Astrocyte (in vitro differentiated cells and primary cell): ENCODE measurements around the gene CADPS. TPM values are rescaled to one million over a fixed set of nuclear protein-coding genes. Genes with fewer than 3 reads are reported as not detected.

ENCODE experiments used
- DNase-seq: peaks from one replicate; pipeline ENCODE4 v3.0.0-alpha.2; 2010; ENCODE audit warnings: low read depth
- FAIRE-seq: peaks from 2 replicates; lab custom pipeline; 2011; peaks lifted over from hg19 to GRCh38; lab: Jason Lieb, UNC
- H2AFZ ChIP-seq: 2 replicates; pipeline ENCODE4 v1.6.0; 2012; ENCODE audit warnings: low read depth, low read length, inconsistent platforms
- H3K27ac ChIP-seq: 2 replicates; pipeline ENCODE4 v1.5.1; 2011; ENCODE audit warnings: low read depth, low read length, inconsistent platforms
- H3K27me3 ChIP-seq: 2 replicates; pipeline ENCODE4 v1.6.0; 2011; ENCODE audit warnings: low read length, inconsistent platforms; ENCODE audit not compliant: insufficient read depth
- H3K36me3 ChIP-seq: 2 replicates; pipeline ENCODE4 v1.5.1; 2011; ENCODE audit warnings: low read length, inconsistent platforms; ENCODE audit not compliant: insufficient read depth
- H3K4me1 ChIP-seq: 2 replicates; pipeline ENCODE4 v1.5.1; 2011; ENCODE audit warnings: low read length, inconsistent platforms; ENCODE audit not compliant: insufficient read depth
- H3K4me2 ChIP-seq: 2 replicates; pipeline ENCODE4 v1.6.0; 2012; ENCODE audit warnings: low read length, inconsistent platforms
- H3K4me3 ChIP-seq: 2 replicates; pipeline ENCODE4 v1.5.1; 2011; ENCODE audit warnings: low read depth, mild to moderate bottlenecking, low read length, inconsistent platforms; ENCODE audit not compliant: insufficient read depth
- H3K79me2 ChIP-seq: 2 replicates; pipeline ENCODE4 v1.6.0; 2012; ENCODE audit warnings: mild to moderate bottlenecking, low read length, inconsistent platforms; ENCODE audit not compliant: insufficient read depth
- H3K9ac ChIP-seq: 2 replicates; pipeline ENCODE4 v1.6.0; 2012; ENCODE audit warnings: mild to moderate bottlenecking, low read length, inconsistent platforms
- H3K9me3 ChIP-seq: 2 replicates; pipeline ENCODE4 v1.5.1; 2012; ENCODE audit warnings: low read depth, mild to moderate bottlenecking, low read length, inconsistent platforms; ENCODE audit not compliant: insufficient read depth
- H4K20me1 ChIP-seq: 2 replicates; pipeline ENCODE4 v1.6.0; 2012; ENCODE audit warnings: low read length, inconsistent platforms; ENCODE audit not compliant: insufficient read depth
- H3K27ac Mint-ChIP-seq: one replicate; pipeline ENCODE4 v1.8.0; 2021; ENCODE audit warnings: mild to moderate bottlenecking, mixed read lengths; ENCODE audit not compliant: unreplicated experiment
- H3K27me3 Mint-ChIP-seq: one replicate; pipeline ENCODE4 v1.8.0; 2021; ENCODE audit warnings: low read depth, mixed read lengths; ENCODE audit not compliant: unreplicated experiment
- H3K36me3 Mint-ChIP-seq: one replicate; pipeline ENCODE4 v1.8.0; 2021; ENCODE audit warnings: low read depth, mixed read lengths; ENCODE audit not compliant: unreplicated experiment
- H3K4me1 Mint-ChIP-seq: one replicate; pipeline ENCODE4 v1.8.0; 2021; ENCODE audit warnings: low read depth, mixed read lengths; ENCODE audit not compliant: unreplicated experiment
- H3K4me3 Mint-ChIP-seq: one replicate; pipeline ENCODE4 v1.8.0; 2021; ENCODE audit warnings: mild to moderate bottlenecking, moderate library complexity, mixed read lengths; ENCODE audit not compliant: unreplicated experiment
- H3K9me3 Mint-ChIP-seq: one replicate; pipeline ENCODE4 v1.8.0; 2021; ENCODE audit warnings: mild to moderate bottlenecking, mixed read lengths; ENCODE audit not compliant: unreplicated experiment
- EZH2 ChIP-seq: IDR thresholded peaks from 2 replicates; pipeline ENCODE4 v1.6.1; 2012; ENCODE audit warnings: mild to moderate bottlenecking, low read length, inconsistent platforms; ENCODE audit not compliant: insufficient read depth
- total RNA-seq: library from RNA; stranded (reverse); gene quantifications from 2 replicates; pipeline ENCODE4 v1.2.1, GENCODE V29; 2021
- TF ChIP-seq, protein P1 (sequence below): IDR thresholded peaks from 2 replicates; pipeline ENCODE4 v1.5.1; 2011; ENCODE audit warnings: low read depth, mild to moderate bottlenecking, inconsistent platforms, low read length, moderate library complexity; ENCODE audit not compliant: insufficient read depth

The CADPS gene
- total RNA-seq, 1 donor from 2014 or later = 5.4 TPM

DNA sequence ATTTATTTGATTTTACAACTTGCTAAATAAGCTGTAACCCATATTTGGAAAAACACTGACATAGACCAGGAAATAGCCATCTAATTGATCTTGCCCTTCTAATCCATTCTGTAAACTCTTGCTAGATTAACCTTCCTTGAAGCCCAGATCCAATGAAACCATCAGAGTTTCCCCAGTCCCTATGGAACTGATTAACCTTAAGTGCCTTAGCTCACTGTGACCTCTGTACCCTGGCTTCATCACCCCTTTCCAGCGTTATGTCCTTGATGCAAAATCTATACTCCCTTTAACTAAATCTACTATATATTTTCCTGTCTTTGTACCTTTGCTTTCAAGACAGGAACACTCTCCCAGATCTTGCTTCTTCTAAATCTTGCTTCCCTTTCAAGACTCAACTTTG, 42.9 kb upstream of the CADPS start:
- no peak overlapping the region for H3K27ac Mint-ChIP-seq
- no peak for DNase-seq
- no peaks in the 10 kb centered on the region for H3K9me3 Mint-ChIP-seq
- no peak for FAIRE-seq
- Histone ChIP-seq H3K4me2 (no peak overlapping the region), H2AFZ (no peak overlapping the region), H3K4me1 (no peaks in the 10 kb centered on the region), H3K36me3 (no peaks in the 10 kb centered on the region), H4K20me1 (no peaks in the 10 kb centered on the region), H3K27me3 (no peaks in the 10 kb centered on the region), H3K9ac (no peak overlapping the region), H3K4me3 (no peak overlapping the region), H3K9me3 (no peaks in the 10 kb centered on the region), H3K27ac (no peak overlapping the region), H3K79me2 (no peaks in the 10 kb centered on the region)
- H3K4me1 Mint-ChIP-seq = peaks cover 4% of the 10 kb centered on the region
- TF ChIP-seq EZH2 = no peak
- TF ChIP-seq, protein P1, sequence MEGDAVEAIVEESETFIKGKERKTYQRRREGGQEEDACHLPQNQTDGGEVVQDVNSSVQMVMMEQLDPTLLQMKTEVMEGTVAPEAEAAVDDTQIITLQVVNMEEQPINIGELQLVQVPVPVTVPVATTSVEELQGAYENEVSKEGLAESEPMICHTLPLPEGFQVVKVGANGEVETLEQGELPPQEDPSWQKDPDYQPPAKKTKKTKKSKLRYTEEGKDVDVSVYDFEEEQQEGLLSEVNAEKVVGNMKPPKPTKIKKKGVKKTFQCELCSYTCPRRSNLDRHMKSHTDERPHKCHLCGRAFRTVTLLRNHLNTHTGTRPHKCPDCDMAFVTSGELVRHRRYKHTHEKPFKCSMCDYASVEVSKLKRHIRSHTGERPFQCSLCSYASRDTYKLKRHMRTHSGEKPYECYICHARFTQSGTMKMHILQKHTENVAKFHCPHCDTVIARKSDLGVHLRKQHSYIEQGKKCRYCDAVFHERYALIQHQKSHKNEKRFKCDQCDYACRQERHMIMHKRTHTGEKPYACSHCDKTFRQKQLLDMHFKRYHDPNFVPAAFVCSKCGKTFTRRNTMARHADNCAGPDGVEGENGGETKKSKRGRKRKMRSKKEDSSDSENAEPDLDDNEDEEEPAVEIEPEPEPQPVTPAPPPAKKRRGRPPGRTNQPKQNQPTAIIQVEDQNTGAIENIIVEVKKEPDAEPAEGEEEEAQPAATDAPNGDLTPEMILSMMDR = no peak
- H3K4me3 Mint-ChIP-seq = no peak overlapping the region
- peaks cover 2% of the 10 kb centered on the region for H3K27me3 Mint-ChIP-seq
- no peaks in the 10 kb centered on the region for H3K36me3 Mint-ChIP-seq

DNA sequence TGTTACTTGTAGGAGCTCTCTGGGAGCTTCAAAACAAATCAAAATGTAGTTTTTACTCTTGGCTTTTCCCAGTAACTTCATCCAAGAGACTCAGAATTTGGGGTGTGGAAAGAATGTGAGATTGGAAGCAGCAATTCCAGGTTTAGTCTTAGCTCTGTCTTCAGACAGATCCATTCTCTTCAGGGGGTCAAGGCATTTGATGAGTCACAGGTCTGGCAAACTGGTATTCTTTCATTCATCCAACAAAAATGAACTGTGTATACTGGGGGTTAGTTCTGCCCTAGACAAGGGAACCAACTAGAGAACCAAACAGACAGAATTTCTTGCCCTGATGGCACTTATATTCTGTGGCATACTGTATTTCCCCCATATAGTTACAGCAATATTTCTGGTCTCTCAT, 36.3 kb upstream of the CADPS start:
- Mint-ChIP-seq H3K9me3 (no peaks in the 10 kb centered on the region), H3K36me3 (no peaks in the 10 kb centered on the region)

DNA sequence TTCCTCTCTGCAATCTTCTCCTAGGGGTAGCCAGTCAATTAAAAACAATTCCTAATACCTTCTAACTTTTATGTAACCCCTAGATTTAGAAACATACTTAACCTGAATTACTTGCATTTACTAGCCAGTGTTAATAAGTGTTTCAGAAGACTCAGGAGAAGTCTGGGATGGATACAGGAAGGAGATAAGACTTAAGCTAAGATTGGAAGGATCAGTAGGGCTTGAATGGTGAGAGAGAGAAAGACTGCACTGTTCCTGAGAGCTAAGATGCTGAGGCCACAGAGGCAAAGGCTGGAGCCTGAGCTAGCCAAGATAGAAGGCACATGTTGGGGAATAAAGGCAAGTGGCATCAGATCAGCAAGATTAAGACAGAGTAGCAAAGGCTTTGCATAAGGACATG, 30.1 kb upstream of the CADPS start:
- Histone ChIP-seq H4K20me1 (no peaks in the 10 kb centered on the region), H3K4me1 (no peaks in the 10 kb centered on the region), H3K79me2 (no peaks in the 10 kb centered on the region), H3K27ac (no peak overlapping the region), H2AFZ (no peak overlapping the region), H3K4me3 (no peak overlapping the region), H3K9me3 (no peaks in the 10 kb centered on the region), H3K4me2 (no peak overlapping the region), H3K9ac (no peak overlapping the region), H3K27me3 (no peaks in the 10 kb centered on the region), H3K36me3 (no peaks in the 10 kb centered on the region)
- FAIRE-seq (no peak), DNase-seq (no peak)
- H3K27me3 Mint-ChIP-seq = peaks cover 7% of the 10 kb centered on the region
- no peak for TF ChIP-seq EZH2
- TF ChIP-seq, protein P1 = no peak
- H3K9me3 Mint-ChIP-seq = no peaks in the 10 kb centered on the region
- no peak overlapping the region for H3K4me3 Mint-ChIP-seq
- no peaks in the 10 kb centered on the region for H3K4me1 Mint-ChIP-seq
- no peak overlapping the region for H3K27ac Mint-ChIP-seq
- H3K36me3 Mint-ChIP-seq = no peaks in the 10 kb centered on the region

More for the DNA sequence above, 36.3 kb upstream of the CADPS start:
- Histone ChIP-seq H3K27ac (no peak overlapping the region), H3K79me2 (no peaks in the 10 kb centered on the region), H3K36me3 (no peaks in the 10 kb centered on the region), H3K4me3 (no peak overlapping the region), H2AFZ (no peak overlapping the region), H3K9ac (no peak overlapping the region), H3K9me3 (no peaks in the 10 kb centered on the region), H3K4me2 (peak overlapping the region; percentile 2), H4K20me1 (no peaks in the 10 kb centered on the region), H3K4me1 (no peaks in the 10 kb centered on the region), H3K27me3 (no peaks in the 10 kb centered on the region)
- Mint-ChIP-seq H3K4me3 (no peak overlapping the region), H3K27me3 (no peaks in the 10 kb centered on the region), H3K27ac (peak overlapping the region; percentile 21), H3K4me1 (peaks cover 14% of the 10 kb centered on the region)
- FAIRE-seq = no peak
- DNase-seq = peak; percentile 45
- TF ChIP-seq, protein P1 = no peak
- TF ChIP-seq EZH2 = no peak
